GM21529 (cell line): ENCODE results near the gene THSD7B.
"Not testable (repeated sequence)": the region's sequence is repeated elsewhere in the genome, so short reads cannot be mapped to it uniquely, and the experiment has no call there.

Experiments
- ATAC-seq: cut with Tn5 transposase; IDR thresholded peaks from one replicate; pipeline ENCODE4 v1.9.1; 2021; ENCODE audit not compliant: unreplicated experiment

THSD7B gene

DNA sequence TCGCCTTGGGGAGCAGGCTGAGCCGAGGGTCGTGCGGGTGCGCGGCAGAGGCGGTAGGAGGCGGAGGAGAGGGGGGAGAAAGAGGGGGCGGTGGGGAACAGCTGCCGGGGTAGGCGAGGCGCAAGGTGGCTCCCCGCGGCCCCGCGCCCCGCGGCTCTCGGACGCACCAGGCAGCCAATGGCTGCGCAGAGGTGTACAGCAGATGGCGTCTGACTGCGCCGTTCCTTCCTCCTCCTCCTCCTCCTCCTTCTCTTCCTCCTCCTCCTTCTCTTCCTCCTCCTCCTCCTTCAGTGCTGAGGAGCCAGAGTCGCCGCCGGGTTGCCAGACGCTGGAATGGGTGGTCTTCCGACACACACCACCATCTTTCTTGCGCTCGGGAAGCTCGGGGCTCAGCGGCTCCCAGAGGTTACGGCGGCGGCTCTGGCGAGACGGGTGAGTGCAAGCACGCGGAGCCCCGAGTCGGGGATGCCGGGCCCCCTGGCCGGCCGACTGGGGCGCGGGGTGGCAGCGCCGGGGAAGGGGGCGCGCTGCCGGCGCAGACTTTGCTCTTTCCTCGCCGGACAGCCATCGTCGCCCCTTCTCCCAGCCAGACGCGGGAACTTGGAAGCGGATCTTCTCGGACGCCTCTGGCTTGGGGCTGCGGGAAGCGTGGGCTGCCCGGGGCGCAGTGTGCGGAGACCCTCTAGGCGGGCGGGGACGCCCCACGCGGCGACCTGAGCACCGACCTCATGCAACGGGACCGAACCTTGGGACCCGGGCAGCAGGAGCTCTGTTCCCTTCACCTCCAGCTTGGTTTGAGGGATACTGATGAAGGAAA lies at the start of gene THSD7B:
TSS of gene THSD7B (plus strand) at position 290 of the 817 bp plus-strand sequence. CDS start 116,634 bp downstream, outside the sequence.
- ATAC-seq: no peak

DNA sequence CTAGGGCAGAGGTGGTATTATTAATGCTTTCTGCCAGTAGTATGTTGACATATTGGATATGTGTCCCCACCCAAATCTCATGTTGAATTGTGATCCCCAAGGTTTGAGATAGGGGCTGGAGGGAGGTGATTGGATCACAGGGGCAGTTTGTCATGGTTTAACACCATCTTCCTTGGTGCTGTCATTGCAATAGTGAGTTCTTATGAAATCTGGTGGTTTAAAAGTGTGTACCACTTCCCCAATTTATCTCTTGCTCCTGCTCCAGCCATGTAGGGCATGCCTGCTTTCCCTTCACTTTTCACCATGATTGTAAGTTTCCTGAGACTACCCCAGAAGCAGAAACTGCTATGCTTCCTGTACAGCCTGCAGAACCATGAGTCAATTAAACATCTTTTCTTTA lies 47.1 kb upstream of the THSD7B start:
- ATAC-seq: no peak

DNA sequence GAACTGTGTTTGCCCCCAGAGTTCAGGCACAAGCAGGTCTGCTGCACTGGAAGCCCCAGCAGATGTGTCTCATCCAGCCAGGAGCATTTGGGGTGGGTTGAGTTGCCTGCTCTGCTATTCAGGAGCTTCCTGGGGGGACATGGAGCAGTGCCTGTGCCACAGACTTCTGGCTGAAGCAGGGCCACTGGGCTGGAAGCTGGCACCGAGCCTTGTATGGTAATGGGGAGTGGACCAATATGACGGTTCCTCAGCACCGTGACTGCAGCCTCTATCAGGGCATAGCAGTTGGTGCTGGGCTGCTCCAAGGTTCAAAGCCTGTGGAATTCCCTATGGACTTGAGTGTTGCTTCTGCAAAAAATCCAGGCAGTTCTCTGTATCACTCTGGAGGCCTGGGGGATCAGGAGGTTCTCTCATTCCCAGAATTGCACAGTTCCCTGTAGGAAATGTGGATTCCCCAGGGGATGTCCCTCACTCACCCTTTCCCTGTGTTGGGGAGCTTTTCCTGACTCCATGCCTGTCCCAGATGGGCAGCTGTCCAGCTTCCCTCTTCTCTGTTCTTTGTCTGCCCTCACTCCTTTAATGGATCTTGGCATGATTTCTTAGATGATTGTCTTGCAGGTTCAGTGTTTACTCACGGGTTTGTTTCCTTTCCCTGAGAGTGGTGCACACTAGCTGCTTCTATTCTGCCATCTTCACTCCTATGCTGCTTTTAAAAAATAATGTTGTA lies 37.2 kb upstream of the THSD7B start:
- ATAC-seq: no peak

GRCh38 chr2:136736236-136736635 lies 29.1 kb upstream of the THSD7B start:
- ATAC-seq: no peak

DNA sequence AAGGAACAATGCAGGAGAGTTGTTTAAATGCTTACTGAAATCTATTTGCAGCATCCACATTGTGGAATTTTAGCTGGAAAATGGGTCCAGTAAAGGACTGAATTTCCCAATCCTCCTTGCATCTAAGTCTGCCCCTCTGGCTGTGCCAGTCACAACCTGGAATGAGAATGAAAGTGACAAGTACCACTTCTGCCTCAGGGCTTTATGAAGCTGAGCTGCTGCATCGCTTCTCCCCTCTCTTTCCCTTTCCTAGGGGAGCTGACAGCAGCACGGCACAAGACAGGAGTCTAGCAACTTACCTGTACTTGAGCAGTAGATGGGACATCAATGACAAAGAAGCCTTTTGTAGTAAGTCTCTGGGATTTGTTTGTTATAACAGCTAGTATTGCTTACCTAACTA lies 27.3 kb upstream of the THSD7B start:
- no peak for ATAC-seq

DNA sequence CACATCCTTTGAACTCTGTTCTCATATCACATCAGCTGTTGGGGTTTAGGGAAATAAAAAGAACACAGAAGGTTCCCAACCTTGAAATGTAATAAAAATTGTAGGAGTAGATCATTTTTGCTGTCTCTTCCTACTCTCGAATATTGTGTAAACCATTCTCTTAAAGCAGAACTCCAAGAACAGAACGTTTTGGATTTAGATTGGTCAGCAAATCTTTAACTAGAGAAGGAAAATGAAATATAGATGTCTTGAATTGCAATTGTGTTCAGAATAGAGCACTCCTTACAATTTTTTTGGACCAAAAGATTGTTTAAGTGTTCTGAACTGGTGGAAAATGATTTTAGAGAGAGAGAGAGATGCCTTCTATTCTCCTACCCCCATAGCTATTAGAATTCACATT lies 23.9 kb upstream of the THSD7B start:
- no peak for ATAC-seq

- ATAC-seq: no peak
Observed at GRCh38 chr2:136750065-136750464, 15.3 kb upstream of the THSD7B start.

DNA sequence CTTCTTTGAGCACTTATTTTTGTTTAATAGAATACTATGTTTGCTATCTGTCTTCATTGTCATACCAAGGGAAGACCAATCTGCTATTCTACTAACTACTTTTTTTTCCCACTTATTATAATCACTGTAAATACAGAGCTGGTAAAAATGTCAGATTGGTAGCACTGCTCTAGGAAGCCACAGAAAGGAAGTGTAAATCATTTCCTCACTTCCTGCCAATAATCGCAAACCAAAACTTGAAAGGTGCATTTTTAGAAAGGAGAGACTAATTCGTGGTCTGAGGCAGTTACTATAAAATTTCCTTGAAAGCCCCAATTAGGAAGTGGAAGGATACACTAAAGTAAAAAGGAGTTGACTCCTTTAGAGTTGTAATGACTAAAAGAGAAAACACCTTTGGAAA lies 13.9 kb upstream of the THSD7B start:
- ATAC-seq: no peak

DNA sequence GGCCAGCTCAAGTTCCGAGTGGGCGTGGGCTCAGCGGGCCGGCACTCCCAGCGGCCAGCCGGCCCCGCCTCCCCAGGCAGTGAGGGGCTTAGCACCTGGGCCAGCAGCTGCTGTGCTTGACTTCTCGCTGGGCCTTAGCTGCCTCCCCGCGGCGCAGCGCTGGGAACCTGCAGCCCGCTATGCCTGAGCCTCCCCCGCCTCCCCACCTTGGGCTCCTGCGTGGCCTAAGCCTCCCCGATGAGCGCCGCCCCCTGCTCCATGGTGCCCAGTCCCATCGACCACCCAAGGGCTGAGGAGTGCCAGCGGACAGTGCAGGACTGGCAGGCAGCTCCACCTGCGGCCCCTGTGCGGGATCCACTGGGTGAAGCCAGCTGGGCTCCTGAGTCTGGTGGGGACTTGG lies 6.8 kb upstream of the THSD7B start:
- ATAC-seq: not testable (repeated sequence)

DNA sequence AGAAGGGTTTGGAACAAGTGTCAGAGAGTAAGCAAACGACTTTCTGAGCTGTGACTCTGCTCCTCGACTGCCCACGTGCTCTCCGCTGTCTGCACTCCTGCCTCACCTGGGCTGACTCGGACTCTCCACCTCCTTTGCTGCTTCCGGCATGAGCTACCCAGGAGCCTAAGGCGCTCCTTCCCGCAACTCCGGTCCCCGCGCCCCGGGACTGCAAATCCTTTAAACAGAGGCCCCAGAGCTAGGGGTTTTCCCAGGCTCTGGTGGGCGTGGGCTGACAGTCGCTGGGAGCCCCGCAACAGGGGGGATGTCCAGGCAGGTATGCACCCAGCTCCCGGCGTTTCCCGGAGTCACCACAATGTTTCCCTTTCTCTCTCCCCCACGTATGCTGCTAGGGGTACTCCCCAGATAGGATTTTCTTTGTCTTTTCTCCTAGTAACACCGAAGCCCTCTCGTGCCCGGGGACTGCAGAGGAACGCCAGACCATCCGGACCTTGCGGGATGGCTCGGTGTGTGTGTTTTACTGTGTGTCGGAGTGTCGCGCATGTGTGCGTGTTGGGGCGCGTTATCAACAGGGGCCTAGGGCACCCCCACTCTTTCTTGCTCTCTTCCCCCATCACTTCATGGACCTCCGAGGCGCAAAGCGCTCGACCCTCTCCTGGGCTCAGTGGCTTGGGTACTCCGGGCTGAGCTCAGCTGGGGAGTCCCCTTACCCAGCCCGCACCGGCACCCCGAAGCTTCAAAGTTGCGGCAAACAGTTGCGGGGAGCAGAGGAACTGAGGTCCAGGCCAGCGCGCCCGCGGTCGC lies 691 bp upstream of the THSD7B start:
- no peak for ATAC-seq

- ATAC-seq: no peak
Observed at GRCh38 chr2:136766073-136766404, 694 bp downstream of the THSD7B start.

- no peak for ATAC-seq
Observed at GRCh38 chr2:136767030-136767429, 1.7 kb downstream of the THSD7B start.

DNA sequence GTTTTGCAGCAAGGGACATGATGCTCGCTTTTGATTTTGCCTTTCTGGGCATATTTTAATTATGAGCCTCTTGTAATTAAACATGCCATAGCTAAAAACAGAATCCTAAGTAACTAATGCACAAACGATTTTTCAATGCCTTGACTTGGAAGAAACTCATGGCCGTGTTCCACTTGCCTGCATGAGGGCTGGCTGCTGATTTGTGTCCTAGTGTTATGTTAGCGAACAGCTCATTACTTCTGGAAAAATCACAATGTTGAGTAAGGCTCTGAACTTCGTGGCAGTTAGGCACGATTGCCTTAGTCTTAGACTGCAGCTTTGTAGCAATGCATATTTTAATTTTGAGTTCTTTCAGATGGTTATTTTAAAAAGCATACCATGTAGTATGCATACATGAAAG lies 4.5 kb downstream of the THSD7B start:
- ATAC-seq: no peak

DNA sequence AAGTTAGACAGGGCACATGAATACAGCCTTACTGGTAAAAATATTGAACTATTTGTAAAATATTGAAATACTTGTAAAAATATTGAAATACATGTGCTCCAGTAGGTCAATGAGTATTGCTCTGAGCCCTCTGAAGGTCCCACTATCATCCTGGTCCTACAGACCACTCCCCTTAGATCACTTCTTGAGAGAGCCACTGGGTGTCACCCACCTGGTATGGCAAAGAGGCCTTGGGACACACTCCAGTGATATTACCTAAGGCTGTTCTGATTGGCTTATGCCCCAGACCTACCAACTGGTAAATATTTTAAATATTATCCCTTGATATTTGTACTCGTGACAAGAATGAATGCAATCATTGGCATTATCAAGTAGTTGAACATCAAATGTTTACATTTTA lies 5.0 kb downstream of the THSD7B start:
- no peak for ATAC-seq

GRCh38 chr2:136777391-136777790 lies 12.0 kb downstream of the THSD7B start:
- no peak for ATAC-seq

DNA sequence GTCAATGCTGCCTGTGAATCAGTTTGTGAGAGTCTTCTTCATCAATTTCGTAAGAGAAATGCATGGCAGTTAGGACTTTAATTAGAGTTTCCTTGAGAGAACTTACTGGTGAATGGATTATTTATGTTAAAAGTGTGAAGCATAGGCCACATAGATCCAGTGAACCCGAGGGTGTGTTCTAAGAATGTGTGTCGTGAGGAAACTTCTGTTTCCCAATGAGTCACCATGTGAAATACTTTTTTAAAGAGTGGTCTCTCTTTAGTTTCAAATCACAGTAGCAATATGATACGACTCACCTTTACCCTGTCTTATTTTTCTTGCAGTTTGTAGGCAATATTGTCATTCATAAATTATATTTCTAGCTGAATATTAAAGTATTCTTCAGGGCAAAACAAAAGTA lies 18.5 kb downstream of the THSD7B start:
- no peak for ATAC-seq

GRCh38 chr2:136785215-136785614 lies 19.9 kb downstream of the THSD7B start:
- no peak for ATAC-seq

- ATAC-seq: no peak
Observed at GRCh38 chr2:136787970-136788369, 22.6 kb downstream of the THSD7B start.

DNA sequence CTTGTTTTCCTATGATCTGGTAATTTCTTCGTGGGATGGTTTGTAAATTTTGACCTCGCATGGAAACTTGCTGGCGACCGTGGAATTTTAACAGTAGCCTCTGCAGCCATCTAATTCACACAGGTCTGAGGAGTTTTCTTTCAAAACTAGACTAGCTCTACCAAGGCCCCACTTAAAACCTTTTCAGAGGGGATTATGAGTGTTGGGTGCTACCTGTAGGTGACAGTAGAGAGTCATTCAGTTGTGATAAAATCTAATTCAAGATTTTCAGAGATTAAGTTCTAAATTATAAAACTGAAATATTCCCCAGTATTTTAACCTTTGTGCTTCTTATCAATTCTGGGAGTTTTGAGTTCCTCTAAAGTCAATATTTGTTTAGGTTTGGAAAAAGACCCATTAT lies 31.0 kb downstream of the THSD7B start:
- ATAC-seq: no peak

GRCh38 chr2:136798766-136799165 lies 33.4 kb downstream of the THSD7B start:
- ATAC-seq: no peak

- ATAC-seq: no peak
Observed at GRCh38 chr2:136801661-136802060, 36.3 kb downstream of the THSD7B start.

DNA sequence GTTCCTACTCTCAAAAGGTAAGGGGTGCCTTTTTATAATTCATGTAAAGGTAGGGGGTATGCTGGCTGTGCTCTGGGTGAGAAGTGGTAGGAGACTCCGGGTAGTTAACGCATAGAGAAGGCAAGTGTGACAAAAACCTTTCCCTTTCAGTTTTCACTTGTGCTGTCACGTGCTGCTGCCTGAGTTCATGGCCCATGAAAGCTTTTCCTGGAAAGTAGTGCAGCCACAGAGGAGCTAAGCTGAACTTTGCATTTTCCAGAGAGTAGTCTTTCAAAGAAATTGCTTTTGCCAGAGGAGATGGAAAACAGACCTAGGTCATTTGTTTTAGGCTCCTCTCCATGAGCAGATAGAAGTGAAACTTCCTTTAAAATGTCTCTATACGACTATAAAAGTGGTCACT lies 44.7 kb downstream of the THSD7B start:
- no peak for ATAC-seq
